IPS-20b (cell line): ENCODE results near the gene PDHA2.
A peak's percentile ranks its signal among the peaks of the same experiment; 100 is the strongest.

Source experiments
- H3K27ac ChIP-seq: one replicate; pipeline ENCODE4 v1.5.1; 2013; ENCODE audit warnings: low read length
- H3K27me3 ChIP-seq: 2 replicates; pipeline ENCODE4 v1.6.1; 2013; ENCODE audit warnings: mild to moderate bottlenecking, low read length, inconsistent platforms; ENCODE audit not compliant: insufficient read depth
- H3K36me3 ChIP-seq: 2 replicates; pipeline ENCODE4 v1.6.1; 2013; ENCODE audit warnings: low read depth, mild to moderate bottlenecking, inconsistent platforms, low read length, moderate library complexity; ENCODE audit not compliant: insufficient read depth
- H3K4me1 ChIP-seq: 2 replicates; pipeline ENCODE4 v1.6.1; 2013; ENCODE audit warnings: mild to moderate bottlenecking, control low read depth, inconsistent platforms, low read length, moderate library complexity; ENCODE audit not compliant: insufficient read depth
- H3K4me3 ChIP-seq: 2 replicates; pipeline ENCODE4 v1.5.1; 2013; ENCODE audit warnings: mild to moderate bottlenecking, low read length, inconsistent platforms
- H3K9ac ChIP-seq: 2 replicates; pipeline ENCODE4 v1.6.1; 2013; ENCODE audit warnings: low read depth, mild to moderate bottlenecking, inconsistent platforms, low read length, moderate library complexity
- H3K9me3 ChIP-seq: 2 replicates; pipeline ENCODE4 v1.6.1; 2013; ENCODE audit warnings: mild to moderate bottlenecking, low read depth, low read length, inconsistent platforms; ENCODE audit not compliant: insufficient read depth

PDHA2 gene

DNA sequence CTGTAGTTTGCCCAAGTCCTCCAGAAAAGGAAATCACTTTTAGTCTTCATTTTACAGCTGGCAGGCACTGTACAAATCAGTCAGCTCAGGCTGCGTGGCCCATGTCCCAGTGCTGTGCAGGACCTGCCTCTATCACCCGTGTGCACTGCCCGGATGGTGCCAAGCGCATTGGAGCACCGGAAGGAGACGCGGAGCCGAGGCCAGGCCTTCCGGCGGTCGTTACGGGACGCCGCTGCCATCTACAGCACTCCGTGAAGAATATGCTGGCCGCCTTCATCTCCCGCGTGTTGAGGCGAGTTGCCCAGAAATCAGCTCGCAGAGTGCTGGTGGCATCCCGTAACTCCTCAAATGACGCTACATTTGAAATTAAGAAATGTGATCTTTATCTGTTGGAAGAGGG lies at the start of gene PDHA2:
TSS of gene PDHA2 (plus strand) at position 203 of the 400 bp plus-strand sequence. CDS start at position 261, 58 bp downstream.
- Histone ChIP-seq H3K36me3 (no peaks in the 10 kb centered on the region), H3K27ac (no peak within 1 kb of the TSS), H3K4me1 (peaks cover 14% of the 10 kb centered on the region), H3K9ac (no peak within 1 kb of the TSS), H3K4me3 (no peak within 1 kb of the TSS), H3K27me3 (no peaks in the 10 kb centered on the region), H3K9me3 (no peaks in the 10 kb centered on the region)

DNA sequence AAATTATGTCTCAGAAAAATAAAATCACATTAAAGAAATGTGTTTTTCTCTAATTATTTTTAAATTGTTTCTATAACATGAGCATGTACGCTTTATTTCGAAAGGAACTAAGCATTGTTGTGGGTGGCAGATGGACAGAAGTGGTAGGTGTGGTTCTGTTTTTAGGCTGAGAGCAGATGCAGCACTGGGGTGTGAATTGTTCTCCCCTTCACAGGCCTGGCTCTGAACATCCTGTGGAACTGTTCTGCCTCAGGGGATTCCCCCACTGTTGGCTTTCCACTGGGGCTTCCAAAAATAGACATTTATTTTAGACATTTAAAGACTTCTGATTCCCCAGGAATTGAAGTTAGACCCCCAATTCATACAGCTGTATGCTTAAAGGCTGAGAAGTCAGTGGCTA lies 41.9 kb upstream of the PDHA2 start:
- H3K27ac ChIP-seq, result no peak overlapping the region

DNA sequence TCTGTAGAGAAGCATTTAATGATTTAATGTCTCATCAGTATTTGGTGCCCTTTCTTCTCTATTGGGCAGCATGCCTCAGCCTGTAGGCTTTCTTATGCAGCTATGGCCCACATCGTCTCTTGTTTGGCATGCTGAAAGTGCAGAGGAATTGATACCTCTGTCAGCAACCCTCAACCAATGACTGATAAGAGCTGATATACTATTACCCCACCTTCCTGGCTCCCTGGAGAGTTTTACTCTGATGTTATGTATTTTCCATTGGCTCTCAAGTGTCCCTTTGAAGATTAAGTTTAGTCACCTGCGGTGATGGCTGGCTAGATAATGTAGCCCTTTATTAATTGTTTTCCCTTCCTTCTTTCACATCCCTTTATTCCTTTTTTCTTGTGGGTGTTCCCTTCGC lies 41.2 kb upstream of the PDHA2 start:
- Histone ChIP-seq H3K4me3 (no peak overlapping the region), H3K4me1 (no peaks in the 10 kb centered on the region; the same call in 1 of the 2 replicates), H3K9ac (no peak overlapping the region), H3K27me3 (no peaks in the 10 kb centered on the region), H3K36me3 (no peaks in the 10 kb centered on the region), H3K27ac (no peak overlapping the region), H3K9me3 (no peaks in the 10 kb centered on the region)

More for the DNA sequence above, 41.9 kb upstream of the PDHA2 start:
- no peaks in the 10 kb centered on the region for H3K27me3 ChIP-seq
- no peak overlapping the region for H3K4me3 ChIP-seq
- H3K36me3 ChIP-seq, result no peaks in the 10 kb centered on the region
- H3K9ac ChIP-seq, result no peak overlapping the region
- H3K9me3 ChIP-seq, result no peaks in the 10 kb centered on the region
- no peaks in the 10 kb centered on the region; the same call in 1 of the 2 replicates for H3K4me1 ChIP-seq

DNA sequence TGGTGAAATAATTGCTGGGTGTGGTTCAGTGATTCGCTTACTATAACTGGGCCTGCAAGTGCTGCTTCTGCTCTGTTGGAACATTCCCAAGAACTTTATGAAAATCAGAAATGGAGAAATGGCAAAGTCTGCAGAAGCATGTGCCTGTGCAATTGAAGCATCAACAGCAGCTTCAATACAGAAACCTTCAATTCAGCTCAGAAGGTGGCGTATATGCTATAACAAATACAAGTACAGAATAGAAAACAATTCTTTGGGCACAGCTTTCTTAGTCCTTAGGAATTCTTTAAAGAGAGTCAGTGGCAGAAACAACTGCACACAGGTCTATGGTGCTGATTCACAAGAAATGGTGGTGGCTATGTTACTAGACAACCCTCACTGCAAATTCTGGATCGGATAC lies 18.0 kb upstream of the PDHA2 start:
- no peaks in the 10 kb centered on the region; the same call in 1 of the 2 replicates for H3K4me1 ChIP-seq
- no peak overlapping the region for H3K27ac ChIP-seq
- no peaks in the 10 kb centered on the region for H3K9me3 ChIP-seq
- no peak overlapping the region for H3K9ac ChIP-seq
- H3K4me3 ChIP-seq, result no peak overlapping the region
- no peaks in the 10 kb centered on the region for H3K27me3 ChIP-seq
- H3K36me3 ChIP-seq, result no peaks in the 10 kb centered on the region

DNA sequence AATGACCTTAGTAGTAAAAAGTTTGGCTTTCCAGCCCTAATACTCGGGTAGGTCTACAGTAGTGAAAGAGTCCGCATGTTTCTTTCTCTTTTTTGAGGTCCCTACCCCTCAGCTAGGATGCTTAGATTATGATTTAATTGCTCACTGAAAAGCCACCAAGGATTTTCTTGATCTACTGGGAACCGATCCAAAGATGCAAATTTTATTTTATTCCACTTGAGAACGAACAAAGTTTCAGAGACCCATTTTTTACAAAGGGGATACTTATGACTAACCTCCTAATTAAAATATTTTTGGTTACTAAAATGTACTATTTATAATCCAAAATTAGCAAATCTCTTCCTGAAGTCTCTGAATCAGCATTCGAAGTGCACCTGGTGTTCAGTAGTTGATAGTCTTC lies 14.3 kb upstream of the PDHA2 start:
- H3K36me3 ChIP-seq, result no peaks in the 10 kb centered on the region
- no peaks in the 10 kb centered on the region for H3K27me3 ChIP-seq
- no peak overlapping the region for H3K4me3 ChIP-seq
- no peaks in the 10 kb centered on the region; the same call in 1 of the 2 replicates for H3K4me1 ChIP-seq
- no peaks in the 10 kb centered on the region for H3K9me3 ChIP-seq
- no peak overlapping the region for H3K9ac ChIP-seq
- no peak overlapping the region for H3K27ac ChIP-seq

DNA sequence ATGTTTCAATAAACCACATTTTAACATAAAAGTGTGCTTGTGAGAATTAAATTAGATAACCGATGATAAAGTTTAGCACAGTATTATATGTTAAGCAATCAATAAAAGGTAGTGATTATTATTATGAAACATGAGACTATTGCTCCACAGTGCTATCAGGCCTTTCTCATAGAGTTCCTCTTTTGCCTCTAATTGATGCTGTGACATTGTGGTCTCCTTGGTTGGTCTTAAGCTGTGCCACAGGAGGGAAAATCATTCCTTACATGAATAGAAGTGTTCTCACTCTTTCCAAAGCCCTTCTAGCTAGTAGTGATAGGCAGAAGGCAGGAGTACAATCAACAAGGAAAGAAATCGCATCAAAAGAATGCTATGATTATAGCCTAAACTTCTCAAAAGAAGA lies 9.2 kb upstream of the PDHA2 start:
- no peak overlapping the region for H3K27ac ChIP-seq
- H3K27me3 ChIP-seq, result no peaks in the 10 kb centered on the region
- H3K36me3 ChIP-seq, result no peaks in the 10 kb centered on the region
- H3K9ac ChIP-seq, result no peak overlapping the region
- H3K9me3 ChIP-seq, result no peaks in the 10 kb centered on the region
- H3K4me3 ChIP-seq, result no peak overlapping the region
- no peaks in the 10 kb centered on the region; the same call in 1 of the 2 replicates for H3K4me1 ChIP-seq

DNA sequence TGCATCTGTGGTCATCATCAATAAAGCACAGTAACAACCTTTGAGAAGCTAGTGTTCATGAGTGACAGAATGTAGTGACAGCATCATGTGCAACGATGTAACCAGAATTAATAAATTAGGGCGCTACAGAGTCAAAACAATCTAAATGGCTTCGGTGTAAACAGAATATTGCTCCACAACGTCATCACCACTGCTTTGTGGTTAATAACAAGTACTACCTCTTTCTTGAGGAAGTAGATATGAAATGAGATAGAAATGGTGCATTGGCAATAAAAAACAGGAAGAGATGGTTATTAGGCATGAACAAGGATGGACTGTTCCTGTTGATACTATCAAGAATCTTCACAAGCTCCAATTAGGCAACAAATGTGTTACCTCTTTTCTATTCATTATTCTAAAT lies 8.7 kb upstream of the PDHA2 start:
- Histone ChIP-seq H3K9ac (no peak overlapping the region), H3K27me3 (no peaks in the 10 kb centered on the region), H3K36me3 (no peaks in the 10 kb centered on the region), H3K4me3 (no peak overlapping the region), H3K9me3 (no peaks in the 10 kb centered on the region), H3K27ac (no peak overlapping the region), H3K4me1 (no peaks in the 10 kb centered on the region)

DNA sequence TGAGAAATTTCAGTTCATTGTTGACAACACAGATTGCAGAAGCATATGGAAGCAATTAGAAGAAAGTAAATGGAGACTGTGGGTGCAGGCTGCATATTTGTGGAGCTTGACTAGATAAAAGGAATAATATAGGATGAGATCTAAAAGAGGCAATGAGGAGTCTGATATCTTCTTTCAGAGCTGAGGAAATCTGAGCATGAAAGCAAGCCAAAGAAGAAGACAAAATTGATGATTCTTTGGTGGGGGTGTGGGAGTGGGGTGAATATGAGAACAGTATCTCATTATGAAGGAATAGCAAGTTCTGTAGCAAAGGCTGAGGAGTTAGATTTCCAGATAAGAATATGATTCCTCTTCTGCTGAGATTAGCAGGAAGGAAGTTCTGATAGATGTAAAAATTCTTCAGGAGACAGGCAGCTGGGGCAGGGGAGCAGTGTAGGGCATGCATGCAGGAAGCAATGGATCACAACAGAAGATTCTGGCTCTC lies 6.1 kb upstream of the PDHA2 start:
- Histone ChIP-seq H3K4me3 (no peak overlapping the region), H3K27me3 (no peaks in the 10 kb centered on the region), H3K9me3 (no peaks in the 10 kb centered on the region), H3K4me1 (peaks cover 13% of the 10 kb centered on the region), H3K9ac (no peak overlapping the region), H3K36me3 (no peaks in the 10 kb centered on the region), H3K27ac (no peak overlapping the region)

DNA sequence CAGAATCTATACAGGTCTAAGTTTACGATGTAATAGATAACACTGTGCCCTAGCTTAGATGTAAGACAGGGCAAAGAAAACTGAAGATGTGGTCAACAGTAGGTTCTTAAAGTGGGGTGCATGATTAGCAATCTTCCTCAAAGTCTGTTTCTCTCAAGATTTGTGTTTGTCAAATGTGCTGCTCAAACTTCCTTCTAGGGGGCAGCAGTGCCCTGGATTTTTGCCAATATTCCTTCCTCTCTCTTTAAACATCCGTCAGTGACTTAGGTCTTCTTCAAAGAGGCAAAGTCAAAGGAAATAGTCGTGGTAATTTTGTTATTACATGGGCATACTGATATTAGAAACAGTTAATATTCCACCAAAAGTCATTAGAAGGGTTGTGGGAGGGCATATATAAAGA lies 4.2 kb upstream of the PDHA2 start:
- H3K27ac ChIP-seq, result no peak overlapping the region
- no peaks in the 10 kb centered on the region for H3K36me3 ChIP-seq
- H3K9me3 ChIP-seq, result no peaks in the 10 kb centered on the region
- H3K9ac ChIP-seq, result no peak overlapping the region
- H3K4me3 ChIP-seq, result no peak overlapping the region
- peaks cover 14% of the 10 kb centered on the region for H3K4me1 ChIP-seq
- H3K27me3 ChIP-seq, result no peaks in the 10 kb centered on the region

DNA sequence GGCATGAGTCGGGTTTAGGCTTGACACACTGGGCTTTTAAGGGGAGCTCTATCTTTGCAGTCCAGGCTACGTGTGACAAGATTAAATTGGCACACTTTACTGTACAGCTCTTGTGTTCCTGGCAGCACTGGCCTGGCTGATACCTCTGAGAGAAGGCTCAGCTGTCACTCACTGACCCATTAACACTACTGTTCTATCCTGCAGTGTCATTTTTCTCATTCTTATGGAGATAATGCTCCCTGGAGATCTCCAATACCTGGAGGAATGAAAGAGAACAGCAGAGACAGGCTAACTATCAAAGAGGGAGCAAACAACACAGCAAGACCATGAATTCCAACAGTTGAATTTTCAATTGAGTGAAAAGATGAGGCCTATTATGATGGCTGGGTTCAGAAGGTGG lies 1.7 kb upstream of the PDHA2 start:
- Histone ChIP-seq H3K4me3 (peak overlapping the region; percentile 12; the same call in 1 of the 2 replicates), H3K9me3 (no peaks in the 10 kb centered on the region), H3K9ac (no peak overlapping the region), H3K36me3 (no peaks in the 10 kb centered on the region), H3K27me3 (no peaks in the 10 kb centered on the region), H3K27ac (no peak overlapping the region), H3K4me1 (peaks cover 14% of the 10 kb centered on the region)

DNA sequence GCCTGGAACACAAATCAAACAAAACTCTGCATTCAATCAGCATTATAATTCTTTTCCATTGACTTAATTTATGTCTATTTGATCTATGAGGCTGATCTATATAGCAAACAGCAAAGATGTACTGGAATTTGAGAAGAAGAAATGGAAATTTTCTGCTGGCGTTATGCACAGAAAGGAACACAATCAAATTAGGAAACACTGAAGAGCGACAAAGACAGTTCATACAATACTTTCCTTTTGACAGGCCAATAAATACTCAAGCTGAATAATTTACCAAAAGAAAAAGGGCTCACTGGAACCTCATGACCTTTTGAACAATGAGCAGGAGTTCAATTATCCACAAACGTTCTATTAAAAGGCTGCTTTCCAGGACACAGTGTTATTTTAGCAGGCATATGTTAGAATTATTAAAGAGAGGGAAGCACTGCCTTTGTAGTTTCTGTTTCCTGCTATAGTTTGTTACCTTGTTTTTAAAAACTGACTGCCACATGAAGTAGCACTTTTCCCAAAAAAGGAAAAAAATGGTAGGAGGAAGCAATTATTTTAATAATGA lies 8.1 kb downstream of the PDHA2 start:
- Histone ChIP-seq H3K4me1 (no peaks in the 10 kb centered on the region), H3K9me3 (no peaks in the 10 kb centered on the region), H3K36me3 (no peaks in the 10 kb centered on the region), H3K27ac (no peak overlapping the region), H3K27me3 (no peaks in the 10 kb centered on the region), H3K9ac (no peak overlapping the region), H3K4me3 (no peak overlapping the region)

DNA sequence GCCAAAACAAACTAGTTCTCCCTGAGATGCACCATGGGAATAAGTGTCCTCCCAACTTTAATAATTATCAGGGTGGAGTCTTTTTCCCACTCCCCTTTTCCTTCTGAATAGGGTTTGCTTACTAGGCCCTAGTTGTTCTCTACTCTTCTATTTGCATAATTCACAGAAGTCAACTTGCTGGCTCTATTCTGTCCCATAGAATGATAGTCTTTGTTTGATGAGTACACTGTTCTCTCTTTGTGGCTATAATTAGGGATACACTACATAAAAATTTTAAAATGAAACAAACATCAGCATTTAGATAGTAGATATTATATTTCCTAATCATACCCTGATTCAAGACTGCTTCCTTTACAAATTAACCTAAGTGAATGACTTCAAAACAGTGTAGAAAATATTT lies 10.3 kb downstream of the PDHA2 start:
- Histone ChIP-seq H3K4me3 (no peak overlapping the region), H3K27me3 (no peaks in the 10 kb centered on the region), H3K27ac (no peak overlapping the region), H3K4me1 (no peaks in the 10 kb centered on the region), H3K9me3 (no peaks in the 10 kb centered on the region), H3K9ac (no peak overlapping the region), H3K36me3 (no peaks in the 10 kb centered on the region)
